EH (cell line): ENCODE data around the gene KIF5A.
A peak's percentile ranks its signal among the peaks of the same experiment; 100 is the strongest.
"Not testable (repeated sequence)": the region's sequence is repeated elsewhere in the genome, so short reads cannot be mapped to it uniquely, and the experiment has no call there.

Experiments
- DNase-seq: peaks from one replicate; pipeline ENCODE4 v3.0.0-alpha.2; 2015; ENCODE audit warnings: low read depth

Gene KIF5A

DNA sequence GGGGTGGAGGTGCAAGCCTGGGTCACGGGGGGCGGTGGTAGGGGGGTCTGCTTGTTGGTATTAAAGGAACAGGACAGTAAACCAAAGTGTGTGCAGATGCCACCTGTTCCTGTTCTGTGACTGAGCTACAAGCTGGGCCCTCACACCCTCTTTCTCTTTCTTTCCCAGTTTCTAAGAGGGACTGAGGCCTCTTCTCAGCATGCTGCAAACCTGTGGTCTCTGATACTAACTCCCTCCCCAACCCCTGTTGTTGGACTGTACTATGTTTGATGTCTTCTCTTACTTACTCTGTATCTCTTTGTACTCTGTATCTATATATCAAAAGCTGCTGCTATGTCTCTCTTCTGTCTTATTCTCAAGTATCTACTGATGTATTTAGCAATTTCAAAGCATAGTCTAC, 34.2 kb downstream of the KIF5A start:
- no peak for DNase-seq

DNA sequence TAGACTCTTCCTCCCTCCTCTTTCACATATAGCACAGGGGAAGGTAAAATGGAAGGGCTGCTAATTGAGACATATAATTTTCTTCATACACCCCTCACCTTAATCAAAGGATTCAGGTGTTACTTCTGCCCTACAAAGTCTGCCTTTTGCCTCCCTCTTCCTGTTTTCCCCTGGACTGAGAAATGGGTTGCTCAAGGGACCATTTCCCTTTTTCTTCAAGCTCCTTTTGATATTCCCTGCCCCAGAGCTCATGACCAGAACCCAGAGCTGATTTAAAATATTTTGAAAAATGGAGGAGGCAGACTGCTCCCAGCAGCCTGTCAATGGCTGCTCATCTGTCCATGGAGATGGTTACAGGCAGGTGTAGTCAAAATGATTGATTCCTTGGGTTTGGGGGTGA, 34.8 kb downstream of the KIF5A start:
- DNase-seq: no peak

DNA sequence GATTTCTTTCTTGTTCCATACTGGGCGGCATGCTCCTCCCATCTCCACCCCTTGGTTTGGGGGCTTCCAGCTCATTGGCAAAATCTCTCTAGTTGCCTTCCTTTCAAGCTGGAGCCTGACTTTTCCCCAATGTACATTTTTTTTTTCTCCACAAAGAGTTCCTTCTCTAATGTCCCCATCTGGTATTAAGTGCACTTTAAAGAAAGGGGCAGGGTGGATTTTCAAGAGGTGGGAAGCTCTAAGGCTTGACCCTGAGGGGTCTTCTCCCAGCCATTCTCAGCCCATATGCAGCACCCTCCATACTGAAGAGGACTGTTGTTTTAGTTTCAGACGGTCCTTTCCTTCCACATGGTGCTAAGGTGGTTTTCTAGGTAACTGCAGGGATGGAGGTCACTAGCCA, 35.3 kb downstream of the KIF5A start:
- no peak for DNase-seq

DNA sequence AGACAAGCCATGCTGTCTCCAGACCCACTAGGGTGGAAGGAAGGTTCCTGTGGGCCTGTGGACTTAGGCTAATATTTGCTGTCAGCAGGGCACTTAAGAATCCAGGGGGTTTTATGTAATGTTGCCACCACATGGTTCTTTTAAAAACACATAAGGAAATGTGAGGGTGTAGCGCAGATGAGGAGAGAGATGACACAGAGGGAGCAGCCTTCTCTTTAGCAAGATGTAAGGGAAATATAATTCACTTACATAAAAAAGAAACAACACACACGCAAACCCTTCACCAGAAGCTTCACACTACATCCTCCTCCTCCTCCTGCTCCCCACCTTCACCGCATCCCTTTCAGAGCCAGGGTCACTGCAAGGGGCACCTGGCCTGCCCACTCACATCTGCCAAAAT, 36.3 kb downstream of the KIF5A start:
- no peak for DNase-seq

DNA sequence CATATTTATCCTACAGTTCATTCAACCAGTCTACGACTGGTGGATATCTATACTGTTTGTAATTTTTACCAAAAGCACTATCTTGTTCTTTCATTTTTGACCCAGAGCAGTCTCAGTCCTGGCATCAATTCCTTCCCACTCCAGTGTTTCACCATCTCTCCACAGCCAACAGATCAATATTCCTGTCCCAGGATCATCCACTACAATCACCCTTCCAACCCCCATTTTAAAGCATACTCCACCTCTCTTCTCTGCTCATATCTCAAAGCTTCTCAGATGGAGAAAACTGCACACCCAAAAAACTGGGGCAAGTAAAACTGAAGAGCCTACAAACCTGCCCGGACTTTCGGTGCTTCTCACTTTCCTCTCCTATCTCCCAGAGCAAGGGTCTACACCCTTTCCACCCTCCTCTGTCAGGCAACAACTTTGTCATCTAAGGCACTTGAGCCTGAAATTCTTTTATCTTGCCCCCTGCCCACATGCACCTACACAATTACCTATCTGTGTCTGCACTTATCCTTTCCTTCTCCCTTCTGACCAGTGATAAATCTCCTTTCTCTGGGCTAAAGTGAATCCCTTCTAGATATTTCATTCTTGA, 37.1 kb downstream of the KIF5A start:
- no peak for DNase-seq

DNA sequence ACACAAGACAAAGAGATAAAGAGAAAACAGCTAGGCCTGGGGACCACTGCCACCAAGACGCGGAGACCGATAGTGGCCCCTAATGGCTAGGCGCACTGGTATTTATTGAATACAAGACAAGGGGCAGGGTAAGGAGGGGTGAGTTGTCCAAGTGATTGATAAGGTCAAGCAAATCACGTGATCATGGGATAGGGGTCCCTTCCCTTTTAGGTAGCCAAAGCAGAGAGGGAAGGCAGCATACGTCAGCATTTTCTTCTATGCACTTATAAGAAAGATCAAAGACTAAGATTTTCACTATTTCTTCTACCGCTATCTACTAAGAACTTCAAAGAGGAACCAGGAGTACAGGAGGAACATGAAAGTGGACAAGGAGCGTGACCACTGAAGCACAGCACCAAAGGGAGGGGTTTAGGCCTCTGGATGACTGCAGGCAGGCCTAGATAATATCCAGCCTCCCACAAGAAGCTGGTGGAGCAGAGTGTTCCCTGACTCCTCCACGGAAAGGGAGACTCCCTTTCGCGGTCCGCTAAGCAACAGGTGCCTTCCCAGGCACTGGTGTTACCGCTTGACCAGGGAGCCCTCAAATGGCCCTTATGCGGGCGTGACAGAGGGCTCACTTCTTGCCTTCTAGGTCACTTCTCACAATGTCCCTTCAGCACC, 39.2 kb downstream of the KIF5A start:
- not testable (repeated sequence) for DNase-seq

DNA sequence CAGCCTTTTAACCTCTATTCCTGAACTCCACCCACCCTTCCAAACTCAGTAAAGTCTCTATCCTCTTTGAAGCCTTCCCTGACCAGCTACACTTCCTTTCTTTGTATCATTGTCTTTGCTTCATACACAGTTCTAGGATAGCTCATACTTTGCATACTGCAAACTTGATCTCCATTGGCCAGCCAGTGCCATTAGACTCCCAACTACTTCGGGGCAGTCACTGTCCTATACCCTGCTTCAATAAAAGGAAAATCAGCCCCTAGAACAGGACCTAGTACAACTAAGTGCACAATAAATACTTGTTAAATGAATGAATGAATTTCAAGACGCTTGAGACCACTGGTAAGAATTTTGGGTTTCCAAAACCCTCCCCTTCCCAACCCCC, 40.6 kb downstream of the KIF5A start:
- no peak for DNase-seq

DNA sequence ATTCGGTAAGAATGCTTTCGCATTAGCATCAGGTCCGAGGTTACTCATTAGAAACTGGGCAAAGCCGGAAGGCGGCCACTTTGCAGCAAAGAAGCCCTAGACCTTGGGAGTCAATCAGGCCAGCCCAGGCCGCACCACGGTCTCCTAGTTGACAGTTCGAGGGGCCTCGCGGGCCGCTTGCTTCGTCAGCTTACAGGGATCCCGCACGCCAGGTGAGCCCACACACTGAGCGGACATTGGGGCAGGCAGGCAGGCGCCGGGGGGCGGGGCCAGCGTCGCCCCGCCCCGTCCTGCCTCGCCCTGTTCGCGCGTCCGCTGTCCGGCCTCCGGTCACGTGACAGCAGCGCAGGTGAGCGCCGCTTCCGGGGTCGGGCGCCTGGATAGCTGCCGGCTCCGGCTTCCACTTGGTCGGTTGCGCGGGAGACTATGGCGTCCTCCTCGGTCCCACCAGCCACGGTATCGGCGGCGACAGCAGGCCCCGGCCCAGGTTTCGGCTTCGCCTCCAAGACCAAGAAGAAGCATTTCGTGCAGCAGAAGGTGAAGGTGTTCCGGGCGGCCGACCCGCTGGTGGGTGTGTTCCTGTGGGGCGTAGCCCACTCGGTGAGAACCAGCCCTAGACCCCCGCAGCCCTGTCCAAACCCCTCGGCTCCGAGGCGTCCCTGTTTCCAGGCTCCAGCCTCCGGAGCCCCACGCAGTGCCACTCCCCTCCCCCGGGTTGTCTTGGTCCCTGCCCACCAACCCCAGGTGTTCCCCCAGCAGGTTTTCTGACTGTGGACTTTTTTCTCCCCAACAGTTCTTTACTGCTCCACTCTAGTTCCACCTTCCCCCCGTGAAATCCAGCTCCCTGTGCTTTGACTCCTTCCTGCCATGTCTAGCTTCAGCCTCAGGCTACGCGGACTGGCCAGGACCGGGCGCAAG, 41.3 kb downstream of the KIF5A start, which contains the start of gene PIP4K2C:
TSS of gene PIP4K2C (plus strand) at position 329 of the 918 bp plus-strand sequence. CDS start at position 427, 98 bp downstream.
- peak; percentile 67 for DNase-seq

DNA sequence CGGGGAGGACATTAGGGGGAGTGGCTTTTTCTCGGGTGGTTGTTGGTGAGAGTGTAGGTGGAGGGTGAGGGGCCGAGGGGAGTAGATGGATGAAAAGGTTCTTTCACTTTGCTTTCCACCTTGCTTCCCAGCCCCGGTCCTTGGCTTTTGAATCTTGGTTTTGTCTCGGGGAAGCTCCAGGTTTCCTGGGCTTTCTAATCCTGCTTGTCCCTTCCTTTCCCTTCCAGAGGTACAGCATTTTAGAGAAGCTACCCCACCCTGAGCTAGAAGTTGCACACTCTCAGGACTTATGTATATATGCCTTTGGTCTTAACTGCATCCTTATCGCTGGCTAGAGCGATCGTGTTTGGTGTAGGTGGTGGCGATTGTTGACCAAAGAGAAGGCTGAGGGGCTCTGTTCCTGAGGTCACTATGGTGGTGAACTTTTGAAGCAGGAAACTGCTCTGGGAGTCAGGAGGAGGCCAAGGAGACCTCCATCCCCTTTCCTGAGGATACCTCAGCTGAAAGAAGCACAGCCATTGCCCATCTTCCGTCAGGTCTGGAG, 42.0 kb downstream of the KIF5A start:
- DNase-seq: no peak

DNA sequence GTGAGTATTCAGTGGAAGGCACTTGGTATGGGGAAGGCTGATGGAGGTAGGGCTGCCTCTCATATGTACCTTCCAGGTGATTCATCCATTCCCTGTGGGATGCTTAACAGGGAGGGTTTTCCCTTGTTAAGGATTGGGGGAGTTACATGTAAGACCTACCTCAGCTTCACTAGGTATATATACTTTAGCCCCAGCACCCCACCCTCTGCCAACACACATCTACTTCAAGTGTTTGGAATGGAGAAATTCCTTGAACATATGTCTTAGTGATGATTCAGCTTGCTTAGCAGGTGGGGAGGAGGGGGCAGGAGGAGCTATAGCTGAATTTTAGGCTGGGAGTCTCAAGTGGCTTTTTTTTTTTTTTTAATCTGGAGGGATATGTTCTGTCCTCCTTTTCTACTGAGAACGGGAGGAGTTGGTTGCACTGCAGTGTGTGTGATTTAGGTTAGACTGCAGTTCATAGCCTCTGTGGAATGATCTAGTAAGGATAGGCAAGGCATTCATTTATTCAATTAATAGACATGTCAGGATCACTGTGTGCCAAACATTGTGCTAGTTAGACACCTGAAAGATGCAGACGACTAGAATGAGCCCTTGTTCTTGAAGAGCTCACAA, 42.8 kb downstream of the KIF5A start:
- DNase-seq: peak; percentile 33

DNA sequence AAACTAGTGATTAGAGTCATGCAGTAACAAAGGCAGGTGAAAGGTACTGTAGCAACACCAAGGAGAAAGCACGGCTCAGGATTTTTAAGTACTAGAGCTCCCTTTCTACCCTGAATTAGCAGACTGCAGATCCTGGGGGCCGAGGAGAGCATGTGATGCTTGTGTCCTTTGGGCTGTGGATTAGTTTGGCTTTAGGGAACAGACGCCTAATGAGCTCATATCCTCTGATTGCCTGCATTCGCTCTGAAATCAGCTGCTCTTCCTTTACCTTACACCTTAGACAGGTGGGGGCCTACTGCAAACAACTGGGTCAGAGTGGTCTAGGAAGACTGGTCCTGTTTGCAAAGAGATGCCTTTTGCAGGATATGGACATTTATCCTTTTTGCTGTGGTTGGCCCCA, 43.3 kb downstream of the KIF5A start:
- no peak for DNase-seq

DNA sequence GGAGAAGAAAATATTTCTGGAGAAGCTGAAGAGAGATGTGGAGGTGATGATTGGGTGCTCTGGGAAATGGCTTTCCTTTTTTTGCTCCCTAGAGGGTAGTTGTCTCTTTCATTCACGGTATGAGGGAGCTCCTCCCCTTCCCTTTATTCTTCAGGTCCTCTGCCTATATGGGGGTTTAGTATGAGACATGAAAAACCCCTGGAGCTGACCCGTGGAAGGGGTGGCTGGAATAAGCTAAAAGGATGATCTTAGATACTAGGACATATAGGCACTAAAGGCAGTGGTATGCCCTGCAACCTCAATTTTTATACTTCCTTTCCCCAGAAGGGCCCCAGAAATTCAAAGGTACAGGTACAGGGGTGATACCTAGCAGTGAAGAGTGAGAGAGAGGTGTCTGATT, 50.6 kb downstream of the KIF5A start:
- DNase-seq: no peak

DNA sequence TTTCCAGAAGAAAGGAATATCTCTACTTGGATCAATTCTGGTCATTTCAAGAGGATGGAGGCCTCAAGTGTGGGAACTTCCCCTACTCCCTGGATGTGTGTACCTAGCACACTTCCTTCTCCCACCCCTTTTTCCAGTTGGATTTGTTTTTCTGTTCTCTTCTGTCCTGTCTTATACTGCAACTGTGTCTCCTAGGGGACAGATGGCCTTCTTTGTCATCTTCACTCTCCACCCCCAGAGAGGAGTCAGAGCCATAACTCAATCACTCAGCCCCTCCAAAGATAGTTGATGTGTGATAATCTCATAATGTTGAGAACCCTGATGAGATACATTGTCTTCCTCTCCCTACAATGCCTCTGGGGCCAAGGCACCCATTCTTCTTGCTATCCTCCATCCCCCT, 52.7 kb downstream of the KIF5A start:
- no peak for DNase-seq

DNA sequence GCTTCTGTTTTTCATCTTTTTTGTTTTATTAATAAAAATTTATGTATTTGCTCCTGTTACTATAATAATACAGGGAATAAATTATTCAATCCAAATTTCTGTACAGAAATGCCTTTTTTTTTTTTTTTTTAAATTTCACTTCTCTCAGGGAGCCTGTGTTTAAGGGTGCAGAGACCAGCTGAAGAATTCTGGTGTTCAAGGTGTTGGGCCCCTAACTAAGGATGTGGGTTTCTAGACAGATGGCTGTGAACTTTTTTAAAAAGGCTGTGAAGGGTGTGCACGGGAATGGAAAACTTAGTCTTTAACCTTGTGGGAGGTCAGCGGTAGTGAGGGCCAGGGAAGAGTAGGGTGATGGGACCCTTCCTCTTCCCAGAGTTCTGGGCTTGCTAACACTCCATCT, 53.5 kb downstream of the KIF5A start:
- no peak for DNase-seq

DNA sequence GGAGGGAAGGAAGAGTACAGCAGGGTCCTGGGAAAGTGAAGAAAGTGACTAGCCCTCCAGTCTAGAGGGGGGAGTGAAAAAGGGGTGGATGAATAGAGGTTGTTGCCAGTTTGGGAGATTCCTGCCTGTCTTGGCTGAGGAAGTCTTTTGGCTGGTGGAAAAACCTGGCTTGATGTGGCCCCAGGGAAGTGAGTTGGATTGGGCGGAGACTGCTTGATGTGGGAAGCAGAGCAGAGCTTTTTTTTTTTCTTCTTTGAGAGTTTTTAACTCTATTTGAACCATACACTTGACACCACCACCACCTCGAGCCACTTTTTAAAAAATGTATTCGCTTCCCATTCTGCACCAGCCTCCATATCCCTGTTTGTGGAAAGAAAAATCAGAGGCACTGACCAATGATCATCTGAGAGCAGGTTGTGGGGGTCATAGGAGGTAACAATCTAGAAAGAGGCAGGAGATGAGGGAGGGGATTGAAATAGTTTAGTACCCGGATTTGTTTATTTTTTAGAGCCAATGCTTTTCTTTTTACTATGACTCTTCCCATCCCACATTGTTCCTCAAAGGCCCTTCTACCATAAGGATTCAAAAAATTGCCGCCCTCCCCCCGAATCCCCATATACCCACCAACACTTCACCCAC, 54.1 kb downstream of the KIF5A start:
- DNase-seq: peak; percentile 63

DNA sequence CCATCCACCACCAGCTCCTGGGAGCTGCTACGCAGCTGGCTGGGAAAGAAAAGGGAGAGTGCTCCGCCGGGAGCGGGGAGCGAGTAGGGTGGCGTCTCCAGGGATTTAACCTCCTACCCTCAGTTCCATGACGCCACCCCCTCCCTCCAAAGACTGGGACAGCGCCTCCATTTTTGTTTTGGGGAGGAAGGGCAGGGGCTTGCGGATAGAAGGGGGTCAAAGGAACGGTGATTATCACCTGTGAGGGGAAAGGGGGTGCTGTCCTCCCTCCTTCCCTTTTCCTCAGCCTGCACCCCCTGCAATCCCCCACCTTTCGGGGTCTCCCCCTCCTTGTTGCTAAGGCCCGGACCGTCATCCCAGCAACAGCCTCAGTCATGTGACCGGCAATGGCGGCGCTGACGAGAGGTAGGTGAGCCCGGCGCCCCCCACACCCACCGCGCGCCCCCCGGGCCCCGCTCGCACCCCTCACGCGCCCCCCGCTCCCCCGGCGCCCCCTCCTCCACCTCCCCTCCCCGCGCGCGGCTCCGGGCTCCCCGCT, 54.7 kb downstream of the KIF5A start, which contains the start of gene DTX3:
TSS of gene DTX3 (plus strand) at position 371 of the 538 bp plus-strand sequence. CDS start 1,694 bp downstream, outside the sequence.
- DNase-seq: peak; percentile 41

DNA sequence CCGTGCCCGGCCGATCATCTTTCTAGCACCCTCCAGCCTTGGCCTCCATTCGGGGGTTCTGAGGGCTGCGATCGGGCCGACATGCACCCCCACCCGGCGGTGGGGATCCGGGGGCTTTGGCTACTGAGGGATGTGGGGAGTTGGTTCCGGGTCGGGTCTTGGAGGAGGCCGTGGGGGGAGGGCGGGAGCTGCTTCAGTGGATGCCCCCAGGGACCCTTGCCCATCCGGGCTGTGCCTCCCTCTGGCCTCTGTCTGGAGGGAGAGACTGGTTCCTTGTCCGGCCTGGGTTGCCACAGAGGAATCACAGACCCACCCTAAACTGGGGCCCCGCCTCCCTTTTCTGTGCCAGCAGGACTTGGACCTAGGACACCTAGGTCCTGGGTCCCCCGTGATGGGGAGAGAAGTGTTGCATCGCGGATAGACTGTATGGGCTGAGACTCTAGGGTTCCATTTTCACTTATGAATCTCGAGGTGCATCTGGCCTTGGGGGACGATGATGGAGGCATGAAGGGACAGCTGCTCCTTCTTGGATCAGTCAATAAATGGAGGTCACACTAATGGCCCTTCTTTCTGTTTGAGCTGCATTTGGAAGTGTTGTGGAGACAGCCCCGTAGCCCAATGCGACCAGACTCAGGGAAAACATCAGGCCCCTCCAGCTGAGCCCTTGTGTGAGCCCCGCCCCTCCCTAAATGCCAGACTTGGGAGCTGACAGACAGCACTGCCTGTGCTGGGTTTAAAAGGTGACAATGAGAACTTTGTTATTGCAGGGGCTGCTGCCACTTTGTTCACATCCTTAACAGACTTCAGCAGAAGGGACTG, 55.4 kb downstream of the KIF5A start:
- DNase-seq: peak; percentile 40

DNA sequence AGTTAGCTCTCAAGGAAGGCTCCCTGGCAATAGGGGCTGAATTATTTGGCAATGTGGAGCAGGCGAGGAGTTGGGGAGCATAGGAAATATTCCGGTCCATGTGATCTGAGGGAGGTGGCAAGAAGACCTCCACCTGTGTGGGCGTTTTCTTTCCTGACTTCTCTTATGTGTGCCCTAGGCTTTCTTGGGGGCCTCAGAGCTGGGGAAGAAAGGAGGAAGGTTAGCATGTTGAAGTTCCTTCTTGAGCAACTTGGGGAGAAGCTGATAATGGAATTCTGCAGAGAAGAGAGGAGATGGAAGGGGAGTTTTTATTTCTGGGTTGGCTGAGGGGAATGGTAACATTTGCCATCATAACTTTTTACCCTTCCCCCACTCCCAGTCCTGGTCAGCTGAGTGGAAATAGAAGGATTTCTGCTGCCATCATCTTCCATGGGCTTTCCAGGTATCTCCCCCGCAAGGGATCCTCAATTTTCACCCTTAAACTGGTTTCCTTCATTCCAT, 56.0 kb downstream of the KIF5A start:
- no peak for DNase-seq

DNA sequence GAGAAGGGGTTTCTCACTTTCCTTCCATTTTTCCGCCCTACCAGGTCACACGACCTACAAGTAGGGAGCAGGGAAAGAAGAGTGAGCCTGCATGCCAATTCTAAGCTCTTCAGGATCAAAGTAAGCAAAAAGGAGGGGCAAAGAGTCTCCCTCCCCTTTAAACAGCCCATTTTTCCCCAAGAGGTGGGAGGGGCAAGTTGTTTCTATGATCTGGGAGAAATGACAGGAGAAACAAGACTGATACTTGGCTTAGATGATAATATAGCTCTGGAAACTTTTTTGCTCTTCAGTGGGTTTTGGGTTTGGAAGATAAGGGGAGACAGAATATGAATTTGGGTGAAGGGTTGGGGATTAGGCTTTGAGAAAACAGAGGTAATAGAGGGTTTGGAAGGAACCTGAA, 56.6 kb downstream of the KIF5A start:
- no peak for DNase-seq

DNA sequence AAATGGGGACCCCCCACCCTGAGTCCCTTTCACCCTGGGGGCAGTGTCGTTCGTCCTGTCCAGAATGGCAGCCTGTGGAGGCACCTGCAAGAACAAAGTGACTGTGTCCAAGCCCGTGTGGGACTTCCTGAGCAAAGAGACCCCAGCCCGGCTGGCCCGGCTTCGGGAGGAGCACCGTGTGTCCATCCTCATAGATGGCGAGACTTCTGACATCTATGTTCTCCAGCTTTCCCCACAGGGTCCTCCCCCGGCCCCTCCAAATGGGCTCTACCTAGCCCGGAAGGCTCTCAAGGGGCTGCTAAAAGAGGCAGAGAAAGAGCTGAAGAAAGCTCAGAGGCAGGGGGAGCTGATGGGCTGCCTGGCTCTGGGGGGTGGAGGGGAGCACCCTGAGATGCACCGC, 57.0 kb downstream of the KIF5A start:
- DNase-seq: no peak
